ENCODE data around the gene CROCC2. TPM values are rescaled to one million over a fixed set of nuclear protein-coding genes. Genes with fewer than 3 reads are reported as not detected.

Gene CROCC2
- total and polyA plus RNA-seq, 2 donors (not counting 1 experiment from before 2014, with no cell fraction given), result not detected

GRCh38 chr2:241034490-241035141 lies 128.5 kb downstream of the CROCC2 start:
- Mint-ChIP-seq H3K4me1 (peaks cover 49% of the 10 kb centered on the region), H3K27me3 (no peaks in the 10 kb centered on the region), H3K4me3 (peak overlapping the region; percentile 64), H3K27ac (peak overlapping the region; percentile 83), H3K9me3 (ENCODE audit: insufficient read depth) (no peaks in the 10 kb centered on the region)
- Histone ChIP-seq H3K4me3 (ENCODE audit: control extremely low read depth in 1 of 5, extremely low read depth in 1 of 5, insufficient read depth in 1 of 5, low read depth in 2 of 5, low read length in 4 of 5) (no peak overlapping the region), H3K79me2 (ENCODE audit: control insufficient read depth, insufficient read depth, low read length) (peaks cover 19% of the 10 kb centered on the region), H3K9me3 (ENCODE audit: control extremely low read depth in 1 of 3, control insufficient read depth in 2 of 3, insufficient read depth in 1 of 3, low read length in 2 of 3) (peaks cover 0 to 15% (median 0%) of the 10 kb centered on the region in 3 donors), H4K20me1 (ENCODE audit: control insufficient read depth, insufficient read depth, low read length, poor library complexity, severe bottlenecking) (no peaks in the 10 kb centered on the region), H3K4me2 (replicated peaks; ENCODE audit: low read depth, low read length, poor library complexity, severe bottlenecking) (no peak overlapping the region), H3K4me1 (ENCODE audit: control insufficient read depth in 2 of 2, insufficient read depth in 2 of 2, low read length in 2 of 2) (peaks cover 31 to 54% of the 10 kb centered on the region in 2 donors), H3K36me3 (replicated peaks in 1 of 2; ENCODE audit: control extremely low read depth in 1 of 2, control insufficient read depth in 1 of 2, extremely low read depth in 1 of 2, insufficient read depth in 2 of 2, low read length in 1 of 2) (peaks cover 0 to 1% of the 10 kb centered on the region in 2 experiments), H2AFZ (ENCODE audit: insufficient read depth, low read depth, low read length, poor library complexity, severe bottlenecking) (no peak overlapping the region), H3K27ac (ENCODE audit: low read length in 2 of 2) (peak overlapping the region in 1 of 2 donors; percentile 43), H3K9ac (ENCODE audit: low read length) (no peak overlapping the region), H3K27me3 (replicated peaks in 1 of 4; ENCODE audit: control extremely low read depth in 1 of 4, control insufficient read depth in 3 of 4, insufficient read depth in 4 of 4, low read length in 3 of 4) (peaks cover 0 to 3% (median 0%) of the 10 kb centered on the region in 4 experiments)
- CTCF ChIA-PET, result no interaction called here
- POLR2A ChIA-PET, result no interaction called here
- ATAC-seq (ENCODE audit: low read depth), result no peak
- intact Hi-C loops (cut with micrococcal nuclease), result loop anchor here (2.0 kb wide), 1 partner anchor 76 kb away; no protein-coding TSS in a partner anchor
- TF ChIP-seq EZH2 (IDR thresholded peaks at IDR 0.05; ENCODE audit: borderline replicate concordance, insufficient read depth, low read depth, low read length, poor library complexity, severe bottlenecking), result no peak
- no peak for TF ChIP-seq CTCF (IDR thresholded peaks at IDR 0.05)
- no peak for DNase-seq
- WGBS (ENCODE audit: insufficient coverage), result 96% methylated on average over 18 of the region's 22 CpGs

Measured in B cell (primary cell).